Mucosa of descending colon (tissue), 3 donors: ENCODE results near the gene MMGT1. TPM values are rescaled to one million over a fixed set of nuclear protein-coding genes. Genes with fewer than 3 reads are reported as not detected.
A peak's percentile ranks its signal among the peaks of the same experiment; 100 is the strongest.

ENCODE experiments used
- ATAC-seq: fragments of 200-7000 bp; cut with Tn5 transposase; one replicate; pipeline ENCODE4 v1.9.1; 2020; ENCODE audit warnings: mild to moderate bottlenecking, moderate library complexity
- DNase-seq, 3 donors: peaks; one replicate each; pipeline ENCODE4 v3.0.0-alpha.2; 2020
- H3K36me3 ChIP-seq: fragments of 200-600 bp; one replicate; pipeline ENCODE4 v1.8.0; 2021; ENCODE audit warnings: low read depth, mild to moderate bottlenecking
- H3K4me1 ChIP-seq: fragments of 200-600 bp; one replicate; pipeline ENCODE4 v1.8.0; 2021; ENCODE audit warnings: low read depth, mild to moderate bottlenecking
- H3K4me3 ChIP-seq: fragments of 200-600 bp; one replicate; pipeline ENCODE4 v1.8.0; 2021; ENCODE audit warnings: mild to moderate bottlenecking
- H3K9me3 ChIP-seq: fragments of 200-600 bp; one replicate; pipeline ENCODE4 v1.8.0; 2021; ENCODE audit warnings: mild to moderate bottlenecking
- intact Hi-C, 2 donors: fragments of 100-400 bp; cut with DNase I in 1 of 2; cut with micrococcal nuclease in 1 of 2; formaldehyde crosslinking; loops; one replicate each; pipeline versions ENCODE4 v1.11.0 to v1.11.1; 2022; cut with DNase I, micrococcal nuclease
- total RNA-seq, 3 donors: library from RNA; stranded (reverse); fragmentation: NEBNext Ultra II Directional in 2 of 3; extraction: Animal tissue kit (Norgen Biotek cat#: 25700) in 2 of 3; gene quantifications; one replicate each; pipeline versions ENCODE4 v1.2.1 to v1.2.4, GENCODE V29; 2021 to 2023
- TF ChIP-seq, protein P1 (sequence below): fragments of 200-600 bp; IDR thresholded peaks from one replicate; pipeline ENCODE4 v1.8.0; 2022; ENCODE audit warnings: antibody characterized with exemption, mild to moderate bottlenecking
- donor health status: DM: no; HTN: no; CAD: no; lungs with moderate emphysema.
- donor health status: DM: no; HTN: no; CAD: no.
- donor health status: DM: no; HTN: yes; CAD: no.

The MMGT1 gene
- total RNA-seq, 3 donors from 2014 or later: 23.3 to 33.2 (median 25.0) TPM

DNA sequence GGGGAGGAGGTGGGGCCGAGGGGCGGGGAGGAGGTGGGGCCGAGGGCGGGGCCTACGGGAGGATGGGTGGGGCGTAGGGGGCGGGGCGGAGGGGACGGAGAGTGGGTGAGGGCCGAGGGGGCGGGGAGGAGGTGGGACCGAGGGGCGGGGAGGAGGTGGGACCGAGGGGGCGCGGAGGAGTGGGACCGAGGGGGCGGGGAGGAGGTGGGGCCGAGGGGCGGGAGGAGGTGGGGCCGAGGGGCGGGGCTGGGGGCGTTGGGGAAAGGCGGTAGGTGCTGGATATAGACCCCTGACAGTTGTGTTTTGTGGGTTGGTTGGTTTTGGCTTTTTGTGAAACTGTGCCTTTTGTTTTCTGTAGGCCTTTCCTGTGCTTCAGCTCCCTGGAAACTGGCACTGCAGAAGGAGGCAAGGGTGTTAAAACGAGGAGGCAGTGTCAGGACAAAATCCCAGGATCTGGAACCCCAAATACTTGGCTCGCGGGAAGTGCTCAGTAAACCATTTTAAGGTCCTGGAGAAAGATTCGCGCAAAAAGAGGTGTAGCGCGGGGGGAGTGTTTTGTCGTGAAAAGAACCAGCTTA is 580 bp upstream of the MMGT1 start:
- Histone ChIP-seq H3K36me3 (no peaks in the 10 kb centered on the region), H3K4me3 (no peak overlapping the region), H3K9me3 (no peaks in the 10 kb centered on the region), H3K4me1 (peaks cover 4% of the 10 kb centered on the region)
- intact Hi-C loops: no loop called here
- TF ChIP-seq, protein P1, sequence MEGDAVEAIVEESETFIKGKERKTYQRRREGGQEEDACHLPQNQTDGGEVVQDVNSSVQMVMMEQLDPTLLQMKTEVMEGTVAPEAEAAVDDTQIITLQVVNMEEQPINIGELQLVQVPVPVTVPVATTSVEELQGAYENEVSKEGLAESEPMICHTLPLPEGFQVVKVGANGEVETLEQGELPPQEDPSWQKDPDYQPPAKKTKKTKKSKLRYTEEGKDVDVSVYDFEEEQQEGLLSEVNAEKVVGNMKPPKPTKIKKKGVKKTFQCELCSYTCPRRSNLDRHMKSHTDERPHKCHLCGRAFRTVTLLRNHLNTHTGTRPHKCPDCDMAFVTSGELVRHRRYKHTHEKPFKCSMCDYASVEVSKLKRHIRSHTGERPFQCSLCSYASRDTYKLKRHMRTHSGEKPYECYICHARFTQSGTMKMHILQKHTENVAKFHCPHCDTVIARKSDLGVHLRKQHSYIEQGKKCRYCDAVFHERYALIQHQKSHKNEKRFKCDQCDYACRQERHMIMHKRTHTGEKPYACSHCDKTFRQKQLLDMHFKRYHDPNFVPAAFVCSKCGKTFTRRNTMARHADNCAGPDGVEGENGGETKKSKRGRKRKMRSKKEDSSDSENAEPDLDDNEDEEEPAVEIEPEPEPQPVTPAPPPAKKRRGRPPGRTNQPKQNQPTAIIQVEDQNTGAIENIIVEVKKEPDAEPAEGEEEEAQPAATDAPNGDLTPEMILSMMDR: no peak
- ATAC-seq (peak; percentile 78), DNase-seq (peak; percentile 72 to 84 (median 78))

DNA sequence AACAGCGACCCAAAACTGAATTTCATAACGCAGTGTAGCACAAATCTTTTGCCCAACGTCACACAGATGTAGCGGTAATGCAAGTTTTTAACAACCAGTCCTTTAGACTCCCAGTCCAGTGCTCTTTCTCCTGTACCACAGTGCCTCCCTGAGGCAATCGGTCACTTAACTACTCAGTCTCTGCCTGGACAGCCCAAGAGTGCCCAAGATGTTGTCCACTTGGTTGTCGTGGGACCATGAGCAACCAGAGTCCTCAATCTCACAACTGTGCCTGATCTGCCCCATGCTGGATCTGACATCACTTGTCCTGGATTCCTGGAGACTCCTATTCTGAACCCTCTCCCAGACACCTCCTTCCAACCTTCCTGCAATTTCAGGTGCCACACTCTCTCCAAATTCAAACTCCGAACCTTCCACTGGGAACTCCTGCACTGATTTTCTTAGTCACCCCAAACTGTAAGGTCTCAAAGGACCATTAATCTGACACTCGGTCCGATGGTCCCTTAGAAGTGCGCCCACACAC is 702 bp downstream of the MMGT1 start:
- intact Hi-C loops: no loop called here
- peaks cover 4% of the 10 kb centered on the region for H3K4me1 ChIP-seq
- H3K4me3 ChIP-seq: peak overlapping the region; percentile 67
- H3K9me3 ChIP-seq: no peaks in the 10 kb centered on the region
- DNase-seq (peak in 1 of 3 donors; percentile 24), ATAC-seq (peak; percentile 55)
- TF ChIP-seq, protein P1: no peak
- H3K36me3 ChIP-seq: no peaks in the 10 kb centered on the region

DNA sequence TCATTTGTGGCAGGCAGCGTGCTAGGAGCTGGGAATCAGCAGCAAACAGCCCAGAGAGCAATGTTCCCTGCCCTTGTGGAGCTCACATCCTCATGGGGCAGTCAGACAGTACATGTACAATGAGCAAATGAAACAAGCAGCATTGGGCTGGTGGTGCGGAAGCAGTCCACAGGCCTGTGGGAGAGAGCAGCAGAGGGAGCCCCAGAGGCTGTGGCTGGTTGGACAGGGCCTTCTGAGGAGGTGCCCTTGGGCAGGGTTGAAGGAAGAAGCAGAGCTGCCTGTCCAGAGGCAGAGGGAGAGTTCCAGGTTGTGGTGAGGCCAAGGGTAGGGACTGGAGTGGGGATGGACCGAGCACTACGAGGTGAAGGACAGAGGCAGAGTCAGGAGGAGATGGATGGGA is 22.5 kb downstream of the MMGT1 start:
- Histone ChIP-seq H3K4me3 (no peak overlapping the region), H3K4me1 (no peaks in the 10 kb centered on the region), H3K9me3 (no peaks in the 10 kb centered on the region), H3K36me3 (no peaks in the 10 kb centered on the region)
- intact Hi-C loops: no loop called here
- ATAC-seq: no peak
- DNase-seq: no peak
- TF ChIP-seq, protein P1: no peak

DNA sequence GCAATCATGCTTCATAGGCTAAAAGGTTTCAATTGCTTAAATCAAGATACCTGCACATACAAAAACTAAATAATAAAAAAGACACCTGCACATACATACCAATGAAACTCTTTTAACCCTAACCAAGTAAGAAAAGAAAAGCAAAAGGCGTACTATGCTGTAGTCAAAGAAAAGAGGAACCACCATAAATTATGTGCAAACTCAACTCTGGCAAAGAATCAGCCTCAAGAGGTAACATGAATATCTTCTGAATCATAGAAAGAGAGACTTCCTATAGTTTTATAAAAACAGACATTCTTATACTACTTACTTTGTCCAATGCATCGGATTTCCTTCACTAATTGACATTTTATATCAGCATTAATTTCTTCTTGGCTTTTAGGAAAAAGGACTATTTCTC is 29.3 kb downstream of the MMGT1 start:
- DNase-seq (no peak), ATAC-seq (no peak)
- no peaks in the 10 kb centered on the region for H3K4me1 ChIP-seq
- no peaks in the 10 kb centered on the region for H3K36me3 ChIP-seq
- H3K9me3 ChIP-seq: no peaks in the 10 kb centered on the region
- TF ChIP-seq, protein P1: no peak
- intact Hi-C loops: no loop called here
- no peak overlapping the region for H3K4me3 ChIP-seq

DNA sequence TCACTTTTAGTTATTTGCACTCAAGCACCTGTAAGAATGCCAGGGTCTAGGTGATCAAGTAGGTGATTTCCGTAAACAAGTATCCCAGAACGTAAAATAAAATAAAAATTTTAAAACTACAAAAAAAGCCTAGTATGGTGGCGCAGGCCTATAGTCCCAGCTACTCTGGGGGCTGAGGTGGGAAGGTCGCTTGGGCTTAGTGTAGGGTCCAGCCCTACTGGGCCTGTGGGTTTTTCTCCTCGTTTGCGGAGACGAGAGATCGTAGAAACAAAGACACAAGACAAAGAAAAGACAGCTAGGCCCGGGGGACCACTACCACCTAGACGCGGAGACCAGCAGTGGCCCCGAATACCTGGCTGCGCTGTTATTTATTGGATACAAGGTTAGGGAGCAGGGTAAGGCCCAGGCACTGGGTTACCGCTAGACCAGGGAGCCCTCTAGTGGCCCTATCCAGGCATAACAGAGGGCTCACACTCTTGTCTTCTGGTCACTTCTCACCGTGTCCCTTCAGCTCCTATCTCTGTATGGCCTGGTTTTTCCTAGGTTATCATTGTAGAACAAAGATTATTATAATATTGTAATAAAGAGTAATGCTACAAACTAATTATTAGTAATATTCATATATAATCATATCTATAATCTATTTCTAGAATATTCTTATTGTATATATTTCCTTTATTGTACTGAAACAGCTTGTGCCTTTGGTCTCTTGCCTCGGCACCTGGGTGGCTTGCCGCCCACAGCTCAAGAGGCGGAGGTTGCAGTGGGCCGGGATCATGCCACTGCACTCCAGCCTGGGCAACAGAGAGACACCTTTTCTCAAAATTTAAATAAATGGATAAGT is 41.9 kb downstream of the MMGT1 start:
- TF ChIP-seq, protein P1: peak; percentile 32
- no peaks in the 10 kb centered on the region for H3K36me3 ChIP-seq
- ATAC-seq: peak; percentile 67
- H3K9me3 ChIP-seq: no peaks in the 10 kb centered on the region
- no peaks in the 10 kb centered on the region for H3K4me1 ChIP-seq
- DNase-seq: peak in 2 of 3 donors; percentile 37 to 53
- intact Hi-C loops: no loop called here
- no peak overlapping the region for H3K4me3 ChIP-seq
